Stimulated activated CD8-positive, alpha-beta memory T cell treated with anti-CD3 and anti-CD28 coated beads, Interleukin-15, amount 100 ng/mL, for 48 hours (primary cell): ENCODE data around the gene HOXA11.

Experiments
- DNase-seq, 2 donors: peaks; one replicate each; pipeline ENCODE4 v3.0.0-alpha.2; 2020; ENCODE audit warnings: low read depth in 2 of 2

HOXA11 gene

DNA sequence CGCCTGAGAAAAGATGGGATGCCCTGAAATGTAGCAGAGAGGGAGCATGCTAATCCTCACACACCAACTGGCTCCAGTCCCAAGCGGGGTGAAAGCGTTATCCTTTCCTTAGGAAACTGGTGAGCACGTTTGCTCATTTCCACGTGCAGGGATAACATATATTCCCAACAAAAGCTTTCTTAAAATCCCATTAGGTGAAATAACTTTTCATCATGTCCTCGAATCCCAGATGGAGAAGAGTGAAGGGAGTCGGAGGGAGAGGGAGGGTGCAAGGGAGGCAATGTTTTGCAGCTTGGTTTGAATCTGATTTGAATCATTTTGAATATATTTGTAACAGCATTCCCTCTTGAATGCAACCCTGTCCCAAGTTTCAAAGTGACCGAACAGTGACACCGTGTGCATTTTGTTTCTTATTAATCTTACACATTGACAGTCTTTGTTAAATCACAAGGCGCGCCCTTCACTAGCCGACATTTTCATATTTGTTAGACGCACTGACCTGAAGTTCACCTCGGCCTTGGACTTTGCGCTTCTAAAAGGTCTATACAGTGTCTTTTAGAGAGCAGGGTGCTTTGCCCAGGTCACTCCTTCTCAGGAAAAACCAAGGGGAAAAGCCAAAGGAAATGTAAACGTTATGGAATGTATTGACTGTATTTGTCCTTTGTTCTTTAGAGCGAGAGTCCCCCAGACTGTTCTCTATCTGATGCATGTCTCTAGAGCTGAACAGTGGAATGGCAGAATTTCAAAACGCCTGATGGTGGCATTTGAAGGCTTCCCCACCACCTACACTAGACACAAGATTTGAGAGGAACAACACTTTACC is 51.4 kb downstream of the HOXA11 start:
- DNase-seq: no peak

- no peak for DNase-seq
These were observed 52.1 kb downstream of the HOXA11 start for GRCh38 chr7:27132978-27133377.

- DNase-seq: no peak
These were observed 52.8 kb downstream of the HOXA11 start for GRCh38 chr7:27132214-27132613.

GRCh38 chr7:27131390-27131819 is 53.6 kb downstream of the HOXA11 start:
- DNase-seq: no peak
